Mesodermal cell (in vitro differentiated cells): Measurements from ENCODE around the gene NFKB1.

Experiments used
- H3K27ac ChIP-seq: 2 replicates; pipeline ENCODE4 v1.7.0; 2013; ENCODE audit warnings: mild to moderate bottlenecking, low read depth, low read length, moderate library complexity; ENCODE audit not compliant: severe bottlenecking
- H3K36me3 ChIP-seq: 2 replicates; pipeline ENCODE4 v1.7.1; 2013; ENCODE audit warnings: mild to moderate bottlenecking, low read length, moderate library complexity; ENCODE audit not compliant: control insufficient read depth, insufficient read depth
- H3K4me1 ChIP-seq: one replicate; pipeline ENCODE4 v1.7.1; 2013; ENCODE audit warnings: mild to moderate bottlenecking, low read length; ENCODE audit not compliant: insufficient read depth, control insufficient read depth, poor library complexity, severe bottlenecking
- H3K4me3 ChIP-seq: 2 replicates; pipeline ENCODE4 v1.7.0; 2013; ENCODE audit warnings: low read length, control low read depth, mild to moderate bottlenecking; ENCODE audit not compliant: insufficient read depth, poor library complexity, severe bottlenecking; ENCODE audit errors: extremely low read depth
- H3K9me3 ChIP-seq: 2 replicates; pipeline ENCODE4 v1.7.1; 2013; ENCODE audit warnings: mild to moderate bottlenecking, low read length, moderate library complexity; ENCODE audit not compliant: control insufficient read depth
- WGBS, 2 experiments: methylation state at CpG; one replicate each; pipeline ENCODE4 v1.1.5; 2013; ENCODE audit warnings: missing lambda C conversion rate in 2 of 2; ENCODE audit not compliant: insufficient coverage in 2 of 2; 5-methylcytosine and 5-hydroxymethylcytosine counted together

NFKB1 gene

DNA sequence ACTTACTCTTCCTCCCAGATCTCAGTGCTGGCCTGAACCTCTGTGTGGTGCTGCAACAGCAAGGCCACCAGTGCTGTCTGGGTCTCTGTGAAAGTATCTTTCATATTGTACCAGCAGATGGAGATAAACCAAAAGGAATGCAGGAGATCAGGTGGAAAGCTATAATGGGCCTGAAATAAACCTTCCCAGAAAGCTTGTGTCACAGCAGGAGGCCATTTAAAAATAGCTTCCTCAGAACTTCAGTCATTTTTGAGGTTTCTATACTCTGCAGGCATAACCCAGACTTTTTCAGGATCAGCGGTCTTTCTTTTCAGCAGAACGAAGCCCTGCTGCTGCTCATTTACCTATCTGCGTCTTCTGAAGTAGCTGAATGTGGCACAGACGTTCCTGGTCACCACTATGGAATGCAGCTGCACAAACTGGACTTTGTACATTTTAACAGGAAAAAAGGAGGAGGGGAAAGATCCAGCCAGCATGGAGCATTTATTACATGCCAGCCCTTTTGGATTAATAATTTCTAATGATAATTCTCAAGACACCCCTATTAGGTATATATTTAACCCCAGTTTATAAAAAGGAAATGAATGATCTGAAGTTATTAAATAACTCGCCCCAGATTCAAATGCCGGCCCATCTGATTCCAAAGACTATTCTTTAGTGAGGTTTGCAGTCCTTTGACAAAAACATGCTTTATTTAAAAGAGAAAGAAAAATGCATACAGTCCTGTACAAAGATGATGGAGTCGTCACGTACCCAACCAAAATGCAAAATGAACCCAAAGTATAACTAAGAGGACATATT is 119.7 kb downstream of the NFKB1 start:
- Histone ChIP-seq H3K9me3 (no peaks in the 10 kb centered on the region), H3K4me1 (peaks cover 17% of the 10 kb centered on the region), H3K27ac (peak overlapping the region; percentile 58), H3K36me3 (peaks cover 12% of the 10 kb centered on the region), H3K4me3 (no peak overlapping the region)
- 69 to 82% methylated on average over 4 to 6 of the region's 8 CpGs for WGBS, 2 experiments

DNA sequence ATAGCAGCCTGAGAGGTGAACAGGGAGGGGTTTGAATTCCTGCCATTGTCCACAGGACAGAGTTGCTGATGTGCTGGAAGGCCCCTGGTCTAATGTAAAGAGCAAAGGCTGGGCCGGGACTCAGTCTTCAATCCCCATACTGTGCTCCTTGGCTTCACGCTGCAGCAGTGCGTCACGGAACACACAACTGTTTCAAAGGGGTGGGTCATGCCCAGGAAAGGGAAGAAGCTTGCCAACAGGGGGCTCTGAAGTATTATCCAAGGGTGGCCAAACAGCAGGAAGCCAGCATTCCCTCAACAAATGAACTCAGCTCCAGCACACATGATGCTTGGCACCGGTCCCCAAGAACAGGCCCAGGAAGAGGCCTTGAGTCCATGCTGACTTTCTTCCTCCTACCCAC is 122.5 kb downstream of the NFKB1 start:
- Histone ChIP-seq H3K4me1 (peaks cover 17% of the 10 kb centered on the region), H3K27ac (no peak overlapping the region), H3K36me3 (no peaks in the 10 kb centered on the region), H3K4me3 (no peak overlapping the region), H3K9me3 (no peaks in the 10 kb centered on the region)
- 83 to 96% methylated on average over 3 to 5 of the region's 5 CpGs for WGBS, 2 experiments

DNA sequence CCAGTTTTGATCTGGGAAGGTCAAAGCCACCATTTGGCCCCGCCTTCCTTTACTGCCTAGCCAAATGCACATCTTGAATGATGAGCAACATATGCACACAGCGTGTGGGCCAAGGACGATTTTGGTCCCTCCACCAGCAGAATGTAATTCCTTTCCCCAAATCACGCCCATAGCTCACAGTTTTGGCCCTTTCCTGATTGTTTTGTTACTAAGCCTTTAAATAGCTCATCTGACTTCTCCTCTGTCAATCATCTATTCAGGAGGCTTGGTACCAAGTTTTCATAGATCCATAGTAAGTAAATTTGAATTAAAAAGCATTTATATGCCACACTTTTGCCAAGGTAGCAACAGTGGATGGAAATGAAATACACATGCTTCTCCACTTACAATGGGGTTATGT is 123.3 kb downstream of the NFKB1 start:
- Histone ChIP-seq H3K36me3 (no peaks in the 10 kb centered on the region), H3K9me3 (no peaks in the 10 kb centered on the region), H3K27ac (no peak overlapping the region), H3K4me1 (peaks cover 17% of the 10 kb centered on the region), H3K4me3 (no peak overlapping the region)
- 82 to 96% methylated on average over 2 to 4 of the region's 4 CpGs for WGBS, 2 experiments

DNA sequence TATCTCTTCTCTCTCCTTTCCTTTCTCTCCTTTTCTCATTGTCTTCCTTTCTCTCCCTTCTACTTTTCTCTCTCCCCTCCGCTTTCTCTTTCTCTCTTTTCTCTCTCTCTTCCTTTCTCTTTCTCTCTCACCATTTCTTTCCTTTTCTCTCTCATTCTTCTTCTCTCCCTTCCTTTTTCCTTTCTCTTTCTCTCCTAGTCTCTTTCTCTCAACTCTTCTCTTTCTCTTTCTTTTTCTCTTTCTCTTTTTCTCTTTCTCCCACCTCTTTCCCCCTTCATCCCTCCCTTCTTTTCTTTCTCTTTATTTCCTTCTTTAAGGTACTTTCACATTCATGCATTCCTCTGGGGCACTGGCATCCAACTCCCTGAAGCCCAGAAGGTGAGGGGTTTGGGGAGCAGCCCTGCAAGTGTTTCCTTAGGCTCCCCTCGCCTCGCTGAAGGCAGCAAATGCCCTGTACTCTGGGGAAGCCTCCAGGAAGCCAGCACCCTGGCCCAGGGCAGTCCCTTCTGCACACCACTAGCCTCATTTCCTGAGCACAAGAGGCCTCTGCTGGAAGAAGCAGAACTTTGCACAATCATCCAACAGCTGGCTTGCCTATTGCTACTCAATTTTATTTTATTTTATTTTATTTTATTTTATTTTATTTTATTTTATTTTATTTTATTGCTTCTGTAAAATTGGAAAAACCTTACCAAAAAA is 124.2 kb downstream of the NFKB1 start:
- WGBS, 2 experiments: 62 to 97% methylated on average over 1 to 3 of the region's 3 CpGs
- no peak overlapping the region for H3K27ac ChIP-seq

DNA sequence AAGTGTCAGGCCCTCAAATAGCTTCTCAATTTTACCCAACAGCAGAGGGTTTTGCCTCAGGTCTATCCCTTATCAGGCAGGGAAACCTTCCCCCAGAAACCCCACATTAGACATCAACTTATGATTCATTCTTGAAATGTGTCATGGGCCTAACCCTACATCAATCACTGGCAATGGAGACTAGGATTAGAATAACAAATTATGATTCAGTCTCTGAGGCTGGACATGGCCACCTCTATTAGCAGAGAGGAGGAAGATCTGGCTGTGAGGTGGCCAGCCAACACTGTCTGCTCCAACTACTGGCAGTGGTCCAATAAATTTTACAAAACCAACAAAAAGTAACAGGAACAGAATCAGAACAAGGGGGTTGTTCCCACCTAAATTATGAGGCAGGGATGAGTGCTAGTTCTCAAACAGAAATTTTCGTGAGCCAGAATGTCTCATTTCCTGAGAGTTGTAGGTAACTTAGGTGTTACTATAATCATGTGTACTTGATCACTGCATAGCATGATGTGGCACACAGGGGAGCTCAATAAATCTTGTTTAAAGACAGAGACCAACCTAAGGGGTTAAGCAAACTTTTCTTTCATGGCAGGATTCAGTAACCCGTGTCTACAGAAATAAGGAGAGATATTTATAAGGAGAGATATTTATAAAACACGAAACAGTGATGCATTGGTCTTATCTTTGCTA is 126.8 kb downstream of the NFKB1 start:
- Histone ChIP-seq H3K36me3 (peaks cover 4% of the 10 kb centered on the region), H3K27ac (no peak overlapping the region), H3K9me3 (no peaks in the 10 kb centered on the region), H3K4me3 (no peak overlapping the region), H3K4me1 (peaks cover 3% of the 10 kb centered on the region)
- 89 to 100% methylated on average over 2 of the region's 3 CpGs for WGBS, 2 experiments

More for the DNA sequence above, 124.2 kb downstream of the NFKB1 start:
- no peaks in the 10 kb centered on the region for H3K9me3 ChIP-seq
- H3K4me3 ChIP-seq: no peak overlapping the region
- H3K36me3 ChIP-seq: no peaks in the 10 kb centered on the region
- H3K4me1 ChIP-seq: peaks cover 15% of the 10 kb centered on the region

GRCh38 chr4:102629673-102630072 is 128.5 kb downstream of the NFKB1 start:
- no peaks in the 10 kb centered on the region for H3K9me3 ChIP-seq
- peaks cover 12% of the 10 kb centered on the region for H3K36me3 ChIP-seq
- H3K27ac ChIP-seq: no peak overlapping the region
- H3K4me1 ChIP-seq: no peaks in the 10 kb centered on the region
- H3K4me3 ChIP-seq: no peak overlapping the region
- WGBS, 2 experiments: 88 to 94% methylated on average over 12 of the region's 13 CpGs

DNA sequence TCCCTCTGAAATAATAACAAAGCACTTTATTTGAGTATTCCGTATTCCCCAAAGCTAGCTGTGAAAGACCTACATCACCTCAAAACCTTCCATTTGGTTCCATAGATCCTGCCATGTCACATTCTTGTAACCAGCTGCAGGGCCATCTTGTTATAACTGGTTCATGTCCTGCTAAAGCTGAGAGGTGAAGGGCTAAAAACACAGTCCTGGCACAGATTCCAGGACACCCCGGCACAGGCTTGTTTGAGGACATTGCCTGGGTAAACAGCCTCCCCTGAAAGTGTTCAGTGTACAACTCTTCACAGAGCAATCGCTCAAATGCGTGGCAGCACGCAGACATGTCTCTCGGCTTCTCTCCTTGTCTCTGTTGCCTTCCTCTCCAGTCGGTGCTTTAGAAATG is 130.5 kb downstream of the NFKB1 start:
- H3K9me3 ChIP-seq: no peaks in the 10 kb centered on the region
- no peak overlapping the region for H3K27ac ChIP-seq
- no peaks in the 10 kb centered on the region for H3K4me1 ChIP-seq
- H3K36me3 ChIP-seq: peaks cover 13% of the 10 kb centered on the region
- no peak overlapping the region for H3K4me3 ChIP-seq
- 89 to 98% methylated on average over 5 to 6 of the region's 7 CpGs for WGBS, 2 experiments

DNA sequence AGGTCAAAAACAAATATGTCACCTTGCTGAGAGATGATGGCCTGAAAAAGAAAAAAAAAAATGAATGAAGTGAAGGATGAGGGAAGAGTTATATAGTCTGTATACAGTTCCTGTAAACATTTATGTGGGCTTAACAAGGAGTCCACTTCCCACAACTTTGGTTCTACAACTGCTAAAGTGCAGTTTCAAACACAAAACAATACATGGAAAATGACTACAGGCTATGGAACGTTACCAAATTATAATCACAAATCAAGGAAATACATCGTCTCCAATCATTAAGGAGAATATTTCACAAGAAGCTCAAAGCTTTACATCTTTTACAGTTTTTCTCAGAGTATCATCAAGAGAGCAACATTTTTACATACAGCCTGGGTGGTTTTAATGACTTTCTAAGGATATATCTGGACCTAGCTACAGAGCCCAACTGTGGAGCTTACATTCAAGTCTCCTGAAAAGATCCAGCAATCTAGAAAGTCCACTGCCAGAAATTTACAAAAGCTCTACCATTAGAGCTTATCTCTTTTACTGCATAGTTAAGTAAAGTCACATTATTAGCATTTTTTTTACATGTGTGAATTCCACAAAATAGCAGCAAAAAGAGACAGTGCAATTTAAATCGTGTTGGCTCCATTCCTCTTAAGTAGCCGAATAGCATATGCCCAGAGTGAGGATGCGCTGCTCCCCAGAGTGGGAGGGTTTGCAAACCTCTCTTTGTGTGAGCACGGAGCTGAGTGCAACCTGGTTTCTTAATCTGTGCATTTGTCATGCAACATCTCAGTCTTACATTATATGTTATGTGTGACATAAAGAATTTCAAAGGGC is 131.3 kb downstream of the NFKB1 start:
- Histone ChIP-seq H3K9me3 (no peaks in the 10 kb centered on the region), H3K27ac (no peak overlapping the region), H3K36me3 (peaks cover 16% of the 10 kb centered on the region), H3K4me3 (no peak overlapping the region), H3K4me1 (no peaks in the 10 kb centered on the region)
- 66 to 69% methylated on average over 5 of the region's 6 CpGs for WGBS, 2 experiments

GRCh38 chr4:102633100-102633499 is 131.9 kb downstream of the NFKB1 start:
- Histone ChIP-seq H3K9me3 (no peaks in the 10 kb centered on the region), H3K4me1 (no peaks in the 10 kb centered on the region), H3K36me3 (peaks cover 22% of the 10 kb centered on the region), H3K27ac (no peak overlapping the region), H3K4me3 (no peak overlapping the region)
- 89% methylated on average over 6 of the region's 6 CpGs for WGBS, 2 experiments

DNA sequence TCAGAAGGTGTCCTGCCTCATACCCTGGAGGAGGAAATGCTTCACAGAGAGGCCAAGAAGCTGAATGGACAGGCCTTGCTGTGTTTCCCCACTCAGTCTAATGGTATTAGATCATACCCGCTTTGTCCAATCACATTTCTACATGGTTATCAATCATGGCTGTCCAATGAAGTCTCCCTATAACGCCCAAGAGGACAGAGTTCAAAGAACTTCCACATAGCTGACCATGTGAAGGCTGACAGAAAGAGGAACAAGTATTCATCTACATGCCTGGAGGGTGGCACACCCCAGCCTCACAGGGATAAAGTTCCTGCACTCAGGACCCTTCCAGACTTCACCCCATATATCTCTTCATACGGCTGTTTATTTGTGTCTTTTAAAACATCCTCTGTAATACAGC is 136.2 kb downstream of the NFKB1 start:
- H3K4me3 ChIP-seq: no peak overlapping the region
- 93 to 97% methylated on average over 2 to 3 of the region's 3 CpGs for WGBS, 2 experiments
- H3K36me3 ChIP-seq: peaks cover 27% of the 10 kb centered on the region
- H3K27ac ChIP-seq: no peak overlapping the region
- no peaks in the 10 kb centered on the region for H3K4me1 ChIP-seq
- H3K9me3 ChIP-seq: no peaks in the 10 kb centered on the region
